HG03175 (cell line): Measurements from ENCODE around the gene SEMA3A.

ENCODE experiments used
- ATAC-seq: cut with Tn5 transposase; IDR thresholded peaks from one replicate; pipeline ENCODE4 v1.9.1; 2021; ENCODE audit warnings: mild to moderate bottlenecking, moderate library complexity; ENCODE audit not compliant: unreplicated experiment

Gene SEMA3A

GRCh38 chr7:83941300-83941699 lies 253.3 kb downstream of the SEMA3A start:
- ATAC-seq: no peak

DNA sequence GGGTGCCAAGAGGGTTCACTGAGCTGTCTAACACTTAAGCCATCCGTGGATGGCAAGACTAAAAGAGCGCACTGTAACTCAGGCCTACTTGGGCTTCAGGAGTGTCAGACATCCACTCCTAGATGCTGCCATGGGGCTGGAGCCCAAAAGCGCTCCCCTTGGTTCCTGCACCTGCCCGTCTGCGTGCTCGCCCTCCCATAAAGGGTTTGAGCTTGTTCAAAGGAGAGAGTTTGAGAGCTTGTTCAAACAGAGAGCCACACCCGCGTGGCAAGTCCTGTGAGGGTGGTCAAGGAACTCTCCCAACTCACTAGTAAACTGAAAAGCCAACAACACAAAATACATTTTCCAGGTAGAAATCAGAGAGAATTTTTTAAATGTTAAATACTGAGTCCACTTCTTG lies 256.7 kb downstream of the SEMA3A start:
- ATAC-seq: no peak

DNA sequence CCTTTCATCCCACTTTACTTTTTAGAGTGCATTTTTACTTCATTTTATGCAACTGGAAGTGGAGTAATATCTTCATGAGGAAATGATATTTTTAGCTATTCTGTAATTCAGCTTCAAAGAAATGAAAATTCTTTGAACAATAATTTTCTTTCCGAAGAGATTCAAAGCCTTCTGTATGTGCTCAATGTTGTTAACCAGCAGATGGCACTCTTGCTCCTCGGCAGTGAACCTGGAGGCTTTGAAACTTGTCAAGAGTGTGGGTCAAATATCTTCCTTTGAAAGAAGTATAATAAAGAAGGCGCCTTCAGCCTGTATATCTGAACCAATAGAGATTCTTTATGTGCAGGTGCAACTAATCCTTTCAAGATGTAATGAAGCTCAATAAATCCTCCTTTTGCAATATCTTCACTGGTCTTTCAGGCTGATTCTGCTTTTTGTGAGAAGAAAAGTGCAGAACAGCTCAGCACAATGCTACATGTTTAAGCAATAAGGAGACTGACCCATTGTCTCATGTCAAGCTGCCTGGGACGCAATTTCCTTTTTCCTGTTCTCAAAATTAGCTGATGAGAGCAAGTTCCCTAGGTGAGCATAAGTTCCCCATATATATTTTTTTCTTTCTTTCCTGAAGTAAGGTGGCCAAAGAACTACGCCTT lies 258.4 kb downstream of the SEMA3A start:
- ATAC-seq: peak; percentile 71

- no peak for ATAC-seq
These were observed 260.4 kb downstream of the SEMA3A start for GRCh38 chr7:83934118-83934734.

DNA sequence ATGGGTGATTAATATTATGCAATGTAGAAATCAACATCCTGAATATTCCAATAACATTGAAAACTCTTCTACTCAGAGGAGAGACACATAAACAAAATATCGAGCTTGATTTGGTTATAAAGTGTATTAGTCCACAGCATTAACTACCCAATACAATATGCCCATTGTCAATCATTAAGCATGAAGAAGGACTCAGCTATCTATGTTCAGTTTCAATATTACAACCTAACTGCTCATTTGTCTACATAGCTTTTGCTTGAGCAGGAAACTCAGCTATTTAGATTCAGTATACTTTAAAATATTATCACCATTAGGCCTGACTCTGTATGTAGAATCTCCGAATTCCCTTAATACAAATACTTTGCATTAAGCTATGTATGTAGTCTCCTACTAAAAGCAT lies 262.6 kb downstream of the SEMA3A start:
- no peak for ATAC-seq

DNA sequence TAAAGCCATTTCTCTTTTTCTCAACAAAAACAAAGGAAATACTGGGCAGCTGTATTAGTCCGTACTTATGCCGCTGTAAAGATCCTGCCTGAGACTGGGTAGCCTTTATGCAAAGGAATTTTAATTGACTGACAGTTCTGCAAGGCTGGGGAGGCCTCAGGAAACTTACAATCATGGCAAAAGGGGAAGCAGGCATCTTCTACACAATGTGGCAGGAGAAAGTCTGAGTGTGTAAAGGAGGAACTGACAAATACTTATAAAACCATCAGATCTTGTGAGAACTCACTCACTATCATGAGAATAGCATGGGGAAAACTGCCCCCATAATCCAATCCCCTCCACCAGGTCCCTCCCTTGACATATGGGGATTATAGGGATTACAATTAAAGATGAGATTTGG lies 264.3 kb downstream of the SEMA3A start:
- no peak for ATAC-seq

- no peak for ATAC-seq
These were observed 268.7 kb downstream of the SEMA3A start for GRCh38 chr7:83925860-83926259.

GRCh38 chr7:83921941-83922607 lies 272.5 kb downstream of the SEMA3A start:
- ATAC-seq: no peak

DNA sequence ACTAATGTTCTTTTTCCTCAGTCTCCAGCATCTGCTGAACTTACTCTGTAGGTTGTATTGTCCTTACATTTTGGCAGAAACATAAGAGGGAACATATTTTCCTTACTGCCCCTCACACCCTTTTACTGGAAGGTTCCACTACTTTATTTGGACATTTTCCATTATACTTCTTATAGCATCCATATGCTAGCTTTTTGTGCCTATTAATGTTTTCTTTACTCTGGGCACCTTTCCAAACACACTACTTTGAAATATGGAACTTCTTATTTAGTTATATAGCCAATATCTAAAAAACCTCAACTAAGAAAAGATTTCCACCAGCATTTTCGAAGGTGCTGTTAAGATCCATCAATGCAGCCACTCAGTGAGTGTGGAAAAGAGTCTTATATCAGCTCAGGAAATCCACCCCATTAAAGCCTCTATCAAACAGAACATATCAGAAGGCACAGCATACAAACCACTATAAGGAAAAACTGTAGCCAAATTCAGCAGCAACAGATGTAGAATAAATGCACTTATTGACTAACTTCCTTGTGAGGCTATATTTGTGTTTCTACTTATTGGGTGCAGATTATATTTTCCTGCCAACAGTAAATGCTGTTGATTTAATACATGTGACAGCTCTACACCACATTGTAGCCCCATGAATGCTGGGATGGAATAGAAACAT lies 273.2 kb downstream of the SEMA3A start:
- no peak for ATAC-seq

- ATAC-seq: no peak
These were observed 276.4 kb downstream of the SEMA3A start for GRCh38 chr7:83918142-83918541.

DNA sequence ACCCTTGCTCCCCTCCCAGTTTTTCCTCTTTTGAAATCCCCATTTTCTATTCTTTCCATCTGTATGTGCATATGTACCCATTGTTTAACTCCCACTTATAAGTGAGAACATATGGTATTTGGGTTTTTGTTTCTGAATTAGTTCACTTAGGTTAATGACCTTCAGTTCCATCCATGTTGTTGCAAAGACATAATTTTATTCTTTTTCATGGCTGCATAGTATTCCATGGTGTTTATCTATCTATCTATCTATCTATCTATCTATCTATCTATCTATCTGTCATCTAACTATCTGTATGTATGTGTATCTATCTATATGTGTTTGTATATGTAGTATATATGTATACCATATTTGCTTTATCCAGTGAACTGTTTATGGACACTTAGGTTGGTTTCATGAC lies 281.4 kb downstream of the SEMA3A start:
- no peak for ATAC-seq

- no peak for ATAC-seq
These were observed 286.1 kb downstream of the SEMA3A start for GRCh38 chr7:83908526-83908925.
